Fibroblast of skin of left quadriceps (primary cell): ENCODE results near the gene HOXA3.

Experiments used
- DNase-seq, 2 experiments: peaks; one replicate each; pipeline ENCODE4 v3.0.0-alpha.2; 2013; ENCODE audit warnings: low read depth in 2 of 2

The HOXA3 gene

GRCh38 chr7:27129729-27130539 lies 22.4 kb downstream of the HOXA3 start:
- no peak for DNase-seq

- DNase-seq, result no peak
These were observed 23.3 kb downstream of the HOXA3 start for GRCh38 chr7:27128776-27129728.

GRCh38 chr7:27128034-27128433 lies 24.3 kb downstream of the HOXA3 start:
- DNase-seq, result no peak

GRCh38 chr7:27126596-27127327 lies 25.6 kb downstream of the HOXA3 start:
- no peak for DNase-seq

GRCh38 chr7:27125986-27126394 lies 26.4 kb downstream of the HOXA3 start:
- DNase-seq, result no peak

GRCh38 chr7:27124902-27125689 lies 27.3 kb downstream of the HOXA3 start:
- DNase-seq, result no peak

GRCh38 chr7:27124096-27124901 lies 28.1 kb downstream of the HOXA3 start:
- DNase-seq, result peak; percentile 54 to 63

GRCh38 chr7:27123477-27124053 lies 28.8 kb downstream of the HOXA3 start:
- no peak for DNase-seq

GRCh38 chr7:27123007-27123476 lies 29.3 kb downstream of the HOXA3 start:
- DNase-seq, result no peak

- no peak for DNase-seq
These were observed 30.1 kb downstream of the HOXA3 start for GRCh38 chr7:27122077-27122910.

GRCh38 chr7:27121684-27122076 lies 30.7 kb downstream of the HOXA3 start:
- no peak for DNase-seq

GRCh38 chr7:27119412-27119911 lies 32.9 kb downstream of the HOXA3 start:
- DNase-seq, result no peak

GRCh38 chr7:27118580-27118979 lies 33.8 kb downstream of the HOXA3 start:
- DNase-seq, result no peak

GRCh38 chr7:27117887-27118491 lies 34.4 kb downstream of the HOXA3 start:
- DNase-seq, result no peak

- DNase-seq, result no peak
These were observed 35.2 kb downstream of the HOXA3 start for GRCh38 chr7:27116962-27117886.

GRCh38 chr7:27116031-27116961 lies 36.1 kb downstream of the HOXA3 start:
- no peak for DNase-seq
